GM18511 (cell line): Measurements from ENCODE around the gene MGST3.
"Not testable (repeated sequence)": the region's sequence is repeated elsewhere in the genome, so short reads cannot be mapped to it uniquely, and the experiment has no call there.

Experiments
- ATAC-seq: cut with Tn5 transposase; IDR thresholded peaks from one replicate; pipeline ENCODE4 v1.9.1; 2021; ENCODE audit warnings: mild to moderate bottlenecking, moderate library complexity; ENCODE audit not compliant: unreplicated experiment

MGST3 gene

GRCh38 chr1:165695031-165695430, 64.0 kb downstream of the MGST3 start:
- no peak for ATAC-seq

GRCh38 chr1:165696625-165697100, 65.6 kb downstream of the MGST3 start:
- ATAC-seq: no peak

GRCh38 chr1:165697491-165697880, 66.5 kb downstream of the MGST3 start:
- ATAC-seq: no peak

- peak; percentile 94 for ATAC-seq
Measured at GRCh38 chr1:165697881-165698760, 67.1 kb downstream of the MGST3 start, which contains the start of gene ALDH9A1. Gene ALDH9A1, minus strand, starts transcription at chr1:165698562. Its CDS starts 4 bp downstream, at chr1:165698558.

- ATAC-seq: peak; percentile 15
Measured at GRCh38 chr1:165698761-165699052, 67.7 kb downstream of the MGST3 start.

GRCh38 chr1:165699577-165699976, 68.5 kb downstream of the MGST3 start:
- ATAC-seq: no peak

- not testable (repeated sequence) for ATAC-seq
Measured at GRCh38 chr1:165701922-165702321, 70.9 kb downstream of the MGST3 start.

- no peak for ATAC-seq
Measured at GRCh38 chr1:165703648-165704047, 72.6 kb downstream of the MGST3 start.
